HEK293 (cell line): Measurements from ENCODE around the gene POLR1B.
A peak's percentile ranks its signal among the peaks of the same experiment; 100 is the strongest.

Source experiments
- CTCF ChIA-PET: fragments of 350-600 bp; formaldehyde crosslinking; extraction: SDS; loops from one replicate; lab custom pipeline; 2021; ENCODE audit warnings: antibody characterized with exemption; lab: Yijun Ruan, JAX
- POLR2A ChIA-PET: fragments of 300-600 bp; formaldehyde crosslinking; extraction: SDS; loops from one replicate; lab custom pipeline; 2020; ENCODE audit warnings: antibody characterized with exemption, inconsistent platforms; lab: Yijun Ruan, JAX
- H3K27ac ChIP-seq: fragments of 200-500 bp; sonication (Bioruptor generic); 2 replicates; pipeline ENCODE4 v1.5.1; 2014; ENCODE audit warnings: low read depth, low read length, control low read depth, inconsistent platforms; ENCODE audit errors: extremely low read depth
- H3K36me3 ChIP-seq, 2 experiments: fragments of 200-500 bp in 1 of 2; sonication (Bioruptor generic) in 1 of 2; 1 replicate in 1 of 2; 2 replicates in 1 of 2; pipeline ENCODE4 v1.5.1; 2014 to 2017; ENCODE audit warnings: inconsistent platforms in 2 of 2, low read length in 2 of 2; ENCODE audit not compliant: control insufficient read depth in 2 of 2, insufficient read depth in 1 of 2
- H3K4me1 ChIP-seq: fragments of 200-500 bp; sonication (Bioruptor generic); 2 replicates; pipeline ENCODE4 v1.5.1; 2014; ENCODE audit warnings: mild to moderate bottlenecking, low read length, inconsistent platforms; ENCODE audit not compliant: control insufficient read depth, insufficient read depth
- H3K4me3 ChIP-seq: 2 replicates; pipeline ENCODE4 v1.5.1; 2011; ENCODE audit warnings: low read depth, mild to moderate bottlenecking, control low read depth, low read length, moderate library complexity
- H3K9me3 ChIP-seq: fragments of 200-500 bp; sonication (Bioruptor generic); 2 replicates; pipeline ENCODE4 v1.5.1; 2014; ENCODE audit warnings: low read depth, low read length, inconsistent platforms; ENCODE audit not compliant: control insufficient read depth, insufficient read depth
- BCL6B ChIP-seq: fragments of 450-650 bp; formaldehyde crosslinking; IDR thresholded peaks from 2 replicates; pipeline ENCODE4 v1.5.1; 2017; ENCODE audit warnings: missing biosample characterization, missing genetic modification characterization
- GLI4 ChIP-seq: fragments of 450-650 bp; formaldehyde crosslinking; IDR thresholded peaks from 2 replicates; pipeline ENCODE4 v1.5.1; 2016; ENCODE audit warnings: missing biosample characterization, missing genetic modification characterization
- KLF16 ChIP-seq: fragments of 450-650 bp; formaldehyde crosslinking; IDR thresholded peaks from 2 replicates; pipeline ENCODE4 v1.5.1; 2017; ENCODE audit warnings: missing biosample characterization, missing genetic modification characterization
- KLF8 ChIP-seq: fragments of 450-650 bp; formaldehyde crosslinking; IDR thresholded peaks from 2 replicates; pipeline ENCODE4 v1.5.1; 2016; ENCODE audit warnings: missing biosample characterization, missing genetic modification characterization
- OSR2 ChIP-seq: fragments of 450-650 bp; formaldehyde crosslinking; IDR thresholded peaks from 2 replicates; pipeline ENCODE4 v1.5.1; 2016; ENCODE audit warnings: missing biosample characterization, missing genetic modification characterization
- SCRT1 ChIP-seq: fragments of 450-650 bp; formaldehyde crosslinking; IDR thresholded peaks from 2 replicates; pipeline ENCODE4 v1.5.1; 2016; ENCODE audit warnings: missing biosample characterization, missing genetic modification characterization, borderline replicate concordance
- SCRT2 ChIP-seq: fragments of 450-650 bp; formaldehyde crosslinking; IDR thresholded peaks from 2 replicates; pipeline ENCODE4 v1.5.1; 2016; ENCODE audit warnings: missing biosample characterization, missing genetic modification characterization
- ZBTB7A ChIP-seq: fragments of 450-650 bp; formaldehyde crosslinking; IDR thresholded peaks from 2 replicates; pipeline ENCODE4 v1.5.1; 2016; ENCODE audit warnings: low read depth, missing biosample characterization, missing genetic modification characterization
- ZFP41 ChIP-seq: fragments of 450-650 bp; formaldehyde crosslinking; IDR thresholded peaks from 2 replicates; pipeline ENCODE4 v1.5.1; 2016; ENCODE audit warnings: missing biosample characterization, missing genetic modification characterization, borderline replicate concordance
- ZNF155 ChIP-seq: fragments of 450-650 bp; formaldehyde crosslinking; IDR thresholded peaks from 2 replicates; pipeline ENCODE4 v1.5.1; 2016; ENCODE audit warnings: missing biosample characterization, missing genetic modification characterization
- ZNF16 ChIP-seq: fragments of 450-650 bp; formaldehyde crosslinking; IDR thresholded peaks from 2 replicates; pipeline ENCODE4 v1.5.1; 2016; ENCODE audit warnings: low read depth, missing biosample characterization, missing genetic modification characterization
- ZNF2 ChIP-seq: fragments of 450-650 bp; formaldehyde crosslinking; IDR thresholded peaks from 2 replicates; pipeline ENCODE4 v1.5.1; 2016; ENCODE audit warnings: missing biosample characterization, missing genetic modification characterization
- ZNF214 ChIP-seq: fragments of 450-650 bp; formaldehyde crosslinking; IDR thresholded peaks from 2 replicates; pipeline ENCODE4 v1.5.1; 2017; ENCODE audit warnings: missing biosample characterization, mild to moderate bottlenecking, missing genetic modification characterization, borderline replicate concordance
- ZNF302 ChIP-seq: fragments of 450-650 bp; formaldehyde crosslinking; IDR thresholded peaks from 2 replicates; pipeline ENCODE4 v1.5.1; 2016; ENCODE audit warnings: missing biosample characterization, missing genetic modification characterization, low read depth
- ZNF341 ChIP-seq: fragments of 450-650 bp; formaldehyde crosslinking; IDR thresholded peaks from 2 replicates; pipeline ENCODE4; 2016; ENCODE audit warnings: low read depth, missing biosample characterization, missing genetic modification characterization
- ZNF366 ChIP-seq: fragments of 450-650 bp; formaldehyde crosslinking; conservative IDR thresholded peaks from 2 replicates; pipeline ENCODE4 v1.5.1; 2016; ENCODE audit warnings: missing biosample characterization, missing genetic modification characterization
- ZNF433 ChIP-seq: fragments of 450-650 bp; formaldehyde crosslinking; IDR thresholded peaks from 2 replicates; pipeline ENCODE4 v1.5.1; 2016; ENCODE audit warnings: missing biosample characterization, missing genetic modification characterization, low read depth
- ZNF560 ChIP-seq: fragments of 450-650 bp; formaldehyde crosslinking; IDR thresholded peaks from 2 replicates; pipeline ENCODE4 v1.5.1; 2017; ENCODE audit warnings: missing biosample characterization, missing genetic modification characterization, borderline replicate concordance
- ZNF658 ChIP-seq: fragments of 450-650 bp; formaldehyde crosslinking; IDR thresholded peaks from 2 replicates; pipeline ENCODE4; 2016; ENCODE audit warnings: missing biosample characterization, missing genetic modification characterization
- ZNF830 ChIP-seq: fragments of 450-650 bp; IDR thresholded peaks from 2 replicates; pipeline ENCODE4 v1.5.0; 2018; ENCODE audit warnings: missing biosample characterization, missing genetic modification characterization, low read depth, mild to moderate bottlenecking, moderate library complexity
- TF ChIP-seq, protein P1 (sequence below): fragments of 450-650 bp; formaldehyde crosslinking; IDR thresholded peaks from 2 replicates; pipeline ENCODE4 v1.5.1; 2016; ENCODE audit warnings: missing biosample characterization, missing genetic modification characterization, low read depth
- TF ChIP-seq, protein P2 (sequence below): fragments of 450-650 bp; formaldehyde crosslinking; IDR thresholded peaks from 2 replicates; pipeline ENCODE4 v1.5.1; 2017; ENCODE audit warnings: missing biosample characterization, missing genetic modification characterization
- TF ChIP-seq, protein P3 (sequence below): fragments of 450-650 bp; formaldehyde crosslinking; IDR thresholded peaks from 2 replicates; pipeline ENCODE4 v1.5.1; 2016; ENCODE audit warnings: missing biosample characterization, missing genetic modification characterization
- TF ChIP-seq, protein P4 (sequence below): fragments of 450-650 bp; formaldehyde crosslinking; IDR thresholded peaks from 2 replicates; pipeline ENCODE4 v1.5.1; 2017; ENCODE audit warnings: missing biosample characterization, missing genetic modification characterization

Gene POLR1B

GRCh38 chr2:112584891-112585250 is 42.6 kb downstream of the POLR1B start (continued):
- TF ChIP-seq, protein P1, sequence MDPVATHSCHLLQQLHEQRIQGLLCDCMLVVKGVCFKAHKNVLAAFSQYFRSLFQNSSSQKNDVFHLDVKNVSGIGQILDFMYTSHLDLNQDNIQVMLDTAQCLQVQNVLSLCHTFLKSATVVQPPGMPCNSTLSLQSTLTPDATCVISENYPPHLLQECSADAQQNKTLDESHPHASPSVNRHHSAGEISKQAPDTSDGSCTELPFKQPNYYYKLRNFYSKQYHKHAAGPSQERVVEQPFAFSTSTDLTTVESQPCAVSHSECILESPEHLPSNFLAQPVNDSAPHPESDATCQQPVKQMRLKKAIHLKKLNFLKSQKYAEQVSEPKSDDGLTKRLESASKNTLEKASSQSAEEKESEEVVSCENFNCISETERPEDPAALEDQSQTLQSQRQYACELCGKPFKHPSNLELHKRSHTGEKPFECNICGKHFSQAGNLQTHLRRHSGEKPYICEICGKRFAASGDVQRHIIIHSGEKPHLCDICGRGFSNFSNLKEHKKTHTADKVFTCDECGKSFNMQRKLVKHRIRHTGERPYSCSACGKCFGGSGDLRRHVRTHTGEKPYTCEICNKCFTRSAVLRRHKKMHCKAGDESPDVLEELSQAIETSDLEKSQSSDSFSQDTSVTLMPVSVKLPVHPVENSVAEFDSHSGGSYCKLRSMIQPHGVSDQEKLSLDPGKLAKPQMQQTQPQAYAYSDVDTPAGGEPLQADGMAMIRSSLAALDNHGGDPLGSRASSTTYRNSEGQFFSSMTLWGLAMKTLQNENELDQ (tag by site-specific recombination), result no peak
- TF ChIP-seq, all 188 proteins: peak for 0

DNA sequence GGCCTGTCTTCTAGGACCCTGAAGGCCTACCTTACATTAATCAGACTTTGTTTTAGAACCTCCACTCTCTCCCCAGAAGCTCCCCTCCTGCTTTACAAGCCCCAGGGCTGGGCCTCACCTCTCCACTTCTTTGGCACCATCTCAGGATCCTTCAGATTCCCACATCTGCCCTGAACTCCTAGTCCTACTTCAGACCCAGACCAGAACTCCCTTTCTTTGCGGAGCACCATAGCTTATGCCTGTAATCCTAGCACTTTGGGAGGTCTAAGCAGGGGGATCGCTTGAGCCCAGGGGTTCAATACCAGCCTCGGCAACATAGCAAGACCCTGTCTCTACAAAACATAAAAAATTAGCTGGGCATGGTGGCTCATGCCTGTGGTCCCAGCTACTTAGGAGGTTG is 43.1 kb downstream of the POLR1B start:
- H3K27ac ChIP-seq, result peak overlapping the region; percentile 86
- H3K9me3 ChIP-seq, result no peaks in the 10 kb centered on the region
- TF ChIP-seq ZNF830, result no peak
- no peak for TF ChIP-seq ZNF366 (tag by site-specific recombination)
- no peak for TF ChIP-seq KLF16 (tag by site-specific recombination)
- TF ChIP-seq, protein P2, sequence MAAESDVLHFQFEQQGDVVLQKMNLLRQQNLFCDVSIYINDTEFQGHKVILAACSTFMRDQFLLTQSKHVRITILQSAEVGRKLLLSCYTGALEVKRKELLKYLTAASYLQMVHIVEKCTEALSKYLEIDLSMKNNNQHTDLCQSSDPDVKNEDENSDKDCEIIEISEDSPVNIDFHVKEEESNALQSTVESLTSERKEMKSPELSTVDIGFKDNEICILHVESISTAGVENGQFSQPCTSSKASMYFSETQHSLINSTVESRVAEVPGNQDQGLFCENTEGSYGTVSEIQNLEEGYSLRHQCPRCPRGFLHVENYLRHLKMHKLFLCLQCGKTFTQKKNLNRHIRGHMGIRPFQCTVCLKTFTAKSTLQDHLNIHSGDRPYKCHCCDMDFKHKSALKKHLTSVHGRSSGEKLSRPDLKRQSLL, result no peak
- TF ChIP-seq ZNF155, result no peak
- TF ChIP-seq SCRT1 (tag by site-specific recombination), result no peak
- no peak for TF ChIP-seq ZBTB7A (tag by site-specific recombination)
- no peak for TF ChIP-seq OSR2 (tag by site-specific recombination)
- no peak for TF ChIP-seq ZNF16
- no peak for TF ChIP-seq ZNF658 (tag by site-specific recombination)
- TF ChIP-seq KLF8, result no peak
- CTCF ChIA-PET, result interaction anchor here (0.7 to 1.8 kb wide), 5 partner anchors 12 to 43 kb away, joined by 3 to 14 read pairs (median 3); no protein-coding TSS in a partner anchor
- H3K4me3 ChIP-seq, result no peak overlapping the region
- peaks cover 4 to 31% of the 10 kb centered on the region in 2 experiments; a peak in 2 of 3 replicates for H3K36me3 ChIP-seq
- peaks cover 4% of the 10 kb centered on the region for H3K4me1 ChIP-seq
- POLR2A ChIA-PET, result interaction anchor here (0.7 to 1.2 kb wide), 2 partner anchors 41 to 59 kb away, joined by 3 to 5 read pairs; no protein-coding TSS in a partner anchor

DNA sequence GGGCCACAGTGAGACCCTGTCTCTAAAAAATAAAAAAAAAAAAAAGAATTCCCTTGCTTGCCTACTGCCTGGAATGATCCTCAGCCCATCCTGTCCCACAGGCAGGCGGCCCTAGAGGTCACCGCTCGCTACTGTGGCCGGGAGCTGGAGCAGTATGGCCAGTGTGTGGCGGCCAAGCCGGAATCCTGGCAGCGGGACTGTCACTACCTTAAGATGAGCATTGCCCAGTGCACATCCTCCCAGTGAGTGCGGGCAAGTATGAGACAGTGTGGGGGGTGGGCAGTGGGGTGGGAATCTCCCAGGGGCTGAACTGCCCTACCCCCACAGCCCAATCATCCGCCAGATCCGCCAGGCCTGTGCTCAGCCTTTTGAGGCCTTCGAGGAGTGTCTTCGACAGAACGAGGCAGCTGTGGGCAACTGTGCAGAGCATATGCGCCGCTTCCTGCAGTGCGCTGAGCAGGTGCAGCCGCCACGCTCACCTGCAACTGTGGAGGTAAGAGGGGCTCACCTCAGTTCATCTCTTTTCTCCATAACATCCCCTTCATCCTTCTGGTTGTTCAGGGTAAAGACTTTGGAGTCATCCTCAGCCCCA is 43.7 kb downstream of the POLR1B start:
- Histone ChIP-seq H3K4me3 (no peak overlapping the region), H3K4me1 (peaks cover 4% of the 10 kb centered on the region), H3K27ac (no peak overlapping the region), H3K36me3 (peaks cover 4 to 31% of the 10 kb centered on the region in 2 experiments; a peak in 2 of 3 replicates), H3K9me3 (no peaks in the 10 kb centered on the region)
- ChIA-PET POLR2A (interaction anchor here (0.6 to 0.7 kb wide), 2 partner anchors 15 to 40 kb away, joined by 3 to 5 read pairs; no protein-coding TSS in a partner anchor), CTCF (interaction anchor here (0.9 to 1.8 kb wide), 2 partner anchors 14 to 15 kb away, joined by 3 to 14 read pairs; no protein-coding TSS in a partner anchor)
- TF ChIP-seq ZNF560 (no peak), ZNF302 (tag by site-specific recombination) (no peak), ZNF2 (no peak), SCRT2 (tag by site-specific recombination) (no peak), ZNF830 (no peak), ZFP41 (tag by site-specific recombination) (no peak), KLF16 (tag by site-specific recombination) (no peak), ZNF214 (no peak), GLI4 (tag by site-specific recombination) (no peak), ZNF16 (no peak), ZNF433 (tag by site-specific recombination) (no peak), ZNF341 (no peak), BCL6B (tag by site-specific recombination) (no peak)
- TF ChIP-seq, protein P3, sequence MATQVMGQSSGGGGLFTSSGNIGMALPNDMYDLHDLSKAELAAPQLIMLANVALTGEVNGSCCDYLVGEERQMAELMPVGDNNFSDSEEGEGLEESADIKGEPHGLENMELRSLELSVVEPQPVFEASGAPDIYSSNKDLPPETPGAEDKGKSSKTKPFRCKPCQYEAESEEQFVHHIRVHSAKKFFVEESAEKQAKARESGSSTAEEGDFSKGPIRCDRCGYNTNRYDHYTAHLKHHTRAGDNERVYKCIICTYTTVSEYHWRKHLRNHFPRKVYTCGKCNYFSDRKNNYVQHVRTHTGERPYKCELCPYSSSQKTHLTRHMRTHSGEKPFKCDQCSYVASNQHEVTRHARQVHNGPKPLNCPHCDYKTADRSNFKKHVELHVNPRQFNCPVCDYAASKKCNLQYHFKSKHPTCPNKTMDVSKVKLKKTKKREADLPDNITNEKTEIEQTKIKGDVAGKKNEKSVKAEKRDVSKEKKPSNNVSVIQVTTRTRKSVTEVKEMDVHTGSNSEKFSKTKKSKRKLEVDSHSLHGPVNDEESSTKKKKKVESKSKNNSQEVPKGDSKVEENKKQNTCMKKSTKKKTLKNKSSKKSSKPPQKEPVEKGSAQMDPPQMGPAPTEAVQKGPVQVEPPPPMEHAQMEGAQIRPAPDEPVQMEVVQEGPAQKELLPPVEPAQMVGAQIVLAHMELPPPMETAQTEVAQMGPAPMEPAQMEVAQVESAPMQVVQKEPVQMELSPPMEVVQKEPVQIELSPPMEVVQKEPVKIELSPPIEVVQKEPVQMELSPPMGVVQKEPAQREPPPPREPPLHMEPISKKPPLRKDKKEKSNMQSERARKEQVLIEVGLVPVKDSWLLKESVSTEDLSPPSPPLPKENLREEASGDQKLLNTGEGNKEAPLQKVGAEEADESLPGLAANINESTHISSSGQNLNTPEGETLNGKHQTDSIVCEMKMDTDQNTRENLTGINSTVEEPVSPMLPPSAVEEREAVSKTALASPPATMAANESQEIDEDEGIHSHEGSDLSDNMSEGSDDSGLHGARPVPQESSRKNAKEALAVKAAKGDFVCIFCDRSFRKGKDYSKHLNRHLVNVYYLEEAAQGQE (tag by site-specific recombination), result no peak
- TF ChIP-seq, protein P4, sequence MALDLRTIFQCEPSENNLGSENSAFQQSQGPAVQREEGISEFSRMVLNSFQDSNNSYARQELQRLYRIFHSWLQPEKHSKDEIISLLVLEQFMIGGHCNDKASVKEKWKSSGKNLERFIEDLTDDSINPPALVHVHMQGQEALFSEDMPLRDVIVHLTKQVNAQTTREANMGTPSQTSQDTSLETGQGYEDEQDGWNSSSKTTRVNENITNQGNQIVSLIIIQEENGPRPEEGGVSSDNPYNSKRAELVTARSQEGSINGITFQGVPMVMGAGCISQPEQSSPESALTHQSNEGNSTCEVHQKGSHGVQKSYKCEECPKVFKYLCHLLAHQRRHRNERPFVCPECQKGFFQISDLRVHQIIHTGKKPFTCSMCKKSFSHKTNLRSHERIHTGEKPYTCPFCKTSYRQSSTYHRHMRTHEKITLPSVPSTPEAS (tag by site-specific recombination), result no peak
